T-helper 17 cell (primary cell): ENCODE measurements around the gene IL27RA. TPM values are rescaled to one million over a fixed set of nuclear protein-coding genes. Genes with fewer than 3 reads are reported as not detected.

Source experiments
- ATAC-seq: fragments of 150-1000 bp; cut with Tn5 transposase; 2 replicates; pipeline ENCODE4 v1.10.0; 2021; ENCODE audit warnings: mild to moderate bottlenecking, moderate library complexity
- DNase-seq, 3 donors: peaks; one replicate each; pipeline versions ENCODE4 v3.0.0 to v3.0.0-alpha.2; 2020 to 2021
- H3K9me3 ChIP-seq: one replicate; pipeline ENCODE4 v1.7.0; 2013; ENCODE audit warnings: low read length, mild to moderate bottlenecking; ENCODE audit not compliant: control insufficient read depth, poor library complexity, severe bottlenecking
- H3K27ac Mint-ChIP-seq: one replicate; pipeline ENCODE4 v1.8.0; 2022; ENCODE audit warnings: mild to moderate bottlenecking, moderate library complexity, mixed read lengths
- H3K27me3 Mint-ChIP-seq: one replicate; pipeline ENCODE4 v1.8.0; 2022; ENCODE audit warnings: mixed read lengths
- H3K36me3 Mint-ChIP-seq: one replicate; pipeline ENCODE4 v1.8.0; 2022; ENCODE audit warnings: low read depth, mixed read lengths
- H3K4me1 Mint-ChIP-seq: one replicate; pipeline ENCODE4 v1.8.0; 2022; ENCODE audit warnings: mild to moderate bottlenecking, mixed read lengths
- H3K4me3 Mint-ChIP-seq: one replicate; pipeline ENCODE4 v1.8.0; 2022; ENCODE audit warnings: mild to moderate bottlenecking, moderate library complexity, mixed read lengths
- total RNA-seq, 4 donors: library from RNA in 2 of 4; stranded (reverse) in 2 of 4; gene quantifications; one replicate each; pipeline ENCODE4 v1.2.3 and lab custom pipeline; 2022 to 2026

Gene IL27RA
- total RNA-seq, 2 donors from 2014 or later, result 39.6 to 51.6 TPM

DNA sequence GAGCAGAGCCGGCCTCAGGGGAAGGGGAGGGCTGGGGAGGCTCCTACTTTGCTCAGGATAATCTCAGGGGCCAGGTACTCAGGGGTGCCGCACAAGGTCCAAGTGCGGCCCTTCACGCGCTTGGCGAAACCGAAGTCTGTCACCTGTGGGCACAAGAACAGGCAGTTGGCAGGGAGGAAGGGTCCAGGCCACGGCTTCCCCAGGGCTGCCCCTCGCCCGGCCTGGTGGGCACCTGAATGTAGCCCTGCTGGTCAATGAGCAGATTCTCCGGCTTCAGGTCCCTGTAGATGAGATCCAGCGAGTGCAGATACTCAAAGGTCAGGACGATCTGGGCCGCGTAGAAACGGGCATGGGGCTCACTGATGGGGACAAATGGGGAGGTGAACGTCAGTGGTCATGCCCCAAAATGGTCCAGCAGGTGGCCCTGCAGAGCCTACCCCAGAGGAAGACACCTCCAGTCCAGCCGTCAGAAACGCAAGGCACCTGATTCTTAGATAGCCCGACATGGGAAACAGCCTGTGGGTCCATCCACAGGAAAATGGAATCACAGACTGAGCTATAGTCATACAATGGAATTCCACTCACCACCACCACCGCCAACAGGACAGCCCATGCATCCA lies 66.1 kb downstream of the IL27RA start:
- no peaks in the 10 kb centered on the region for H3K9me3 ChIP-seq
- no peak overlapping the region for H3K4me3 Mint-ChIP-seq
- H3K36me3 Mint-ChIP-seq, result no peaks in the 10 kb centered on the region
- no peak for ATAC-seq
- DNase-seq, result no peak
- no peaks in the 10 kb centered on the region for H3K4me1 Mint-ChIP-seq
- H3K27me3 Mint-ChIP-seq, result no peaks in the 10 kb centered on the region
- H3K27ac Mint-ChIP-seq, result no peak overlapping the region

- H3K27me3 Mint-ChIP-seq, result no peaks in the 10 kb centered on the region
- no peak overlapping the region for H3K27ac Mint-ChIP-seq
- no peak overlapping the region for H3K4me3 Mint-ChIP-seq
- no peaks in the 10 kb centered on the region for H3K36me3 Mint-ChIP-seq
- H3K9me3 ChIP-seq, result no peaks in the 10 kb centered on the region
- no peak for DNase-seq
- no peaks in the 10 kb centered on the region for H3K4me1 Mint-ChIP-seq
- ATAC-seq, result no peak
Measured at GRCh38 chr19:14101003-14101545, 69.5 kb downstream of the IL27RA start.

- H3K27ac Mint-ChIP-seq, result no peak overlapping the region
- H3K4me1 Mint-ChIP-seq, result no peaks in the 10 kb centered on the region
- ATAC-seq (no peak), DNase-seq (no peak)
- no peak overlapping the region for H3K4me3 Mint-ChIP-seq
- H3K36me3 Mint-ChIP-seq, result no peaks in the 10 kb centered on the region
- H3K9me3 ChIP-seq, result no peaks in the 10 kb centered on the region
- no peaks in the 10 kb centered on the region for H3K27me3 Mint-ChIP-seq
Measured at GRCh38 chr19:14102102-14102696, 70.6 kb downstream of the IL27RA start.

GRCh38 chr19:14102756-14103155 lies 71.2 kb downstream of the IL27RA start:
- ATAC-seq (no peak), DNase-seq (no peak)
- H3K27me3 Mint-ChIP-seq, result no peaks in the 10 kb centered on the region
- H3K9me3 ChIP-seq, result no peaks in the 10 kb centered on the region
- no peak overlapping the region for H3K27ac Mint-ChIP-seq
- no peaks in the 10 kb centered on the region for H3K36me3 Mint-ChIP-seq
- H3K4me3 Mint-ChIP-seq, result no peak overlapping the region
- H3K4me1 Mint-ChIP-seq, result no peaks in the 10 kb centered on the region

Other genes with a start within 250 kb of the IL27RA start
- 1 to 10 TPM; 4.2 to 5.3 TPM for gene ZSWIM4, start 236.3 kb upstream of the IL27RA start, total RNA-seq
- gene NANOS3, start 154.6 kb upstream of the IL27RA start, total RNA-seq, result 1 to 10 TPM in 1 of 2 donors, under 1 TPM in 1; 0.60 to 2.6 TPM
- 1 to 10 TPM in 1 of 2 donors, under 1 TPM in 1; 0.82 to 1.7 TPM for gene BRME1, start 125.6 kb upstream of the IL27RA start, total RNA-seq
- 10 to 100 TPM; 22.5 to 24.4 TPM for gene CC2D1A, start 125.6 kb upstream of the IL27RA start, total RNA-seq
- under 1 TPM in 1 of 2 donors, not detected in 1; 0.31 TPM for gene PODNL1, start 93.3 kb upstream of the IL27RA start, total RNA-seq
- 10 to 100 TPM; 88.2 to 95.8 TPM for gene DCAF15, start 79.3 kb upstream of the IL27RA start, total RNA-seq
- 10 to 100 TPM; 23.3 to 24.7 TPM for gene RFX1, start 25.4 kb upstream of the IL27RA start, total RNA-seq
- gene RLN3, start 3.6 kb upstream of the IL27RA start, total RNA-seq, result not detected
- gene PALM3, start 30.3 kb downstream of the IL27RA start, total RNA-seq, result not detected
- 1 to 10 TPM in 1 of 2 donors, under 1 TPM in 1; 0.65 to 1.3 TPM for gene MISP3, start 41.0 kb downstream of the IL27RA start, total RNA-seq
- under 1 TPM; 0.22 to 0.31 TPM for gene C19orf67, start 54.0 kb downstream of the IL27RA start, total RNA-seq
- 10 to 100 TPM; 24.8 to 25.3 TPM for gene SAMD1, start 59.0 kb downstream of the IL27RA start, total RNA-seq
- 10 to 100 TPM; 35.2 to 38.5 TPM for gene PRKACA, start 86.0 kb downstream of the IL27RA start, total RNA-seq
- gene ASF1B, start 104.8 kb downstream of the IL27RA start, total RNA-seq, result 1 to 10 TPM; 1.5 to 1.9 TPM
- gene ADGRL1, start 174.4 kb downstream of the IL27RA start, total RNA-seq, result 10 to 100 TPM; 14.9 to 30.8 TPM